ENCODE data around the gene PRMT3. TPM values are rescaled to one million over a fixed set of nuclear protein-coding genes. Genes with fewer than 3 reads are reported as not detected.

Gene PRMT3
- total RNA-seq (2021) (26.4 and 26.7 TPM in 2 replicates), Bru-seq, nascent RNA (percentile 88 among the genes with signal in this experiment), BruChase-seq, experiment 1, labeled RNA remaining after a 2-hour chase (percentile 66 among the genes with signal in this experiment), BruChase-seq, experiment 2, labeled RNA remaining after a 6-hour chase (percentile 65 among the genes with signal in this experiment)
- long read RNA-seq, transcript PRMT3-202 (16 exons, 2,653 nt) = major isoform, 79 of 100 reads
- long read RNA-seq, transcript PRMT3-201 (15 exons, 2,530 nt) = minor isoform, 6 of 100 reads
- long read RNA-seq, partial matches to known transcripts = 7 of 100 reads
- long read RNA-seq, other reads (novel, unspliced or antisense) = 7 of 100 reads

DNA sequence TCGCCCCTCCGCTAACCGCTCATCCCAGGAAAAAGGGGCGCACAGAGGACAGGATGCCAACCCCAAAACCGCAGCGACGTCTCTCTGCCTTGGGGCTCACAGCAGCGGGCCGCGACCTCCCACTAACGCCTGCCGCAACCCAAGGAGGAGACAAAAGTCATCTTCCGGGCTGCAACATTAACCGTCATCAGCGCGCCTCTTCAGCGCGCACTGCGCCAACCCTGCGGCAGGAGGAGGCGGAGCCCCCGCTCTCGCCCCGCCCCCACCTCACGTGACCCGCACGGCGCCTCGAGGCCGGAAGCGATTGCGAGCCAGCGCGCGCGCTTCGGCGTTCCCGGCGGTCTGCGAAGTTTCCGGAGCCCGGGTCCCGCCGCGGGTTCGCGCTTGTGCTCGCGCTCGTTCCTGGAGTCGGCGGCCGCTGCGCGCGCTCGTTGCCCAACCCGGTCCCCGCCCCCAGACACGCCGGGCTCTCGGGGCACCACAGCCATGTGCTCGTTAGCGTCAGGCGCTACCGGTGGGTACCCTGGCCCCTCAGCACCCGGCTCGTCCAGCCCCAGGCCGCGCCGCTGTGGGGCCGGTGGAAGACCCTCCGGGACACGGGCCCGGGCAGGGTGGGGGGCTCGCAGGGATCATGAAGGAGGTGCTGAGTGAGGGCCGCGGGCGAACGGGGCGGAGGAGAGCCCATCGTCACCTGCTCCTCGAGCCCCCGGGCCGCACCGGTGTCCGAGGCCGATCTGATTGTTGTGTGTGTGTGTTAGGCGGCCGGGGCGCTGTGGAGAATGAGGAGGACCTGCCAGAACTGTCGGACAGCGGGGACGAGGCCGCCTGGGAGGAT, at the start of gene PRMT3:
TSS of gene PRMT3 (plus strand) at position 456 of the 835 bp plus-strand sequence. CDS start at position 487, 31 bp downstream.
- H3K4me1 ChIP-seq (ENCODE audit: insufficient read depth, low read length, poor library complexity, severe bottlenecking) = no peaks in the 10 kb centered on the region
- TF ChIP-seq EZH2 (IDR thresholded peaks at IDR 0.05; ENCODE audit: borderline replicate concordance, low read depth, low read length, poor library complexity, severe bottlenecking) = no peak
- TF ChIP-seq, protein P1, sequence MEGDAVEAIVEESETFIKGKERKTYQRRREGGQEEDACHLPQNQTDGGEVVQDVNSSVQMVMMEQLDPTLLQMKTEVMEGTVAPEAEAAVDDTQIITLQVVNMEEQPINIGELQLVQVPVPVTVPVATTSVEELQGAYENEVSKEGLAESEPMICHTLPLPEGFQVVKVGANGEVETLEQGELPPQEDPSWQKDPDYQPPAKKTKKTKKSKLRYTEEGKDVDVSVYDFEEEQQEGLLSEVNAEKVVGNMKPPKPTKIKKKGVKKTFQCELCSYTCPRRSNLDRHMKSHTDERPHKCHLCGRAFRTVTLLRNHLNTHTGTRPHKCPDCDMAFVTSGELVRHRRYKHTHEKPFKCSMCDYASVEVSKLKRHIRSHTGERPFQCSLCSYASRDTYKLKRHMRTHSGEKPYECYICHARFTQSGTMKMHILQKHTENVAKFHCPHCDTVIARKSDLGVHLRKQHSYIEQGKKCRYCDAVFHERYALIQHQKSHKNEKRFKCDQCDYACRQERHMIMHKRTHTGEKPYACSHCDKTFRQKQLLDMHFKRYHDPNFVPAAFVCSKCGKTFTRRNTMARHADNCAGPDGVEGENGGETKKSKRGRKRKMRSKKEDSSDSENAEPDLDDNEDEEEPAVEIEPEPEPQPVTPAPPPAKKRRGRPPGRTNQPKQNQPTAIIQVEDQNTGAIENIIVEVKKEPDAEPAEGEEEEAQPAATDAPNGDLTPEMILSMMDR (conservative IDR thresholded peaks at IDR 0.05; ENCODE audit: low read depth, low read length) = peak; percentile 23
- DNase-seq (ENCODE audit: low spot score) = peak; percentile 95
- peak within 1 kb of the TSS; percentile 95 for H3K4me3 ChIP-seq (ENCODE audit: low read depth, low read length, poor library complexity, severe bottlenecking)
- CTCF ChIA-PET = no interaction called here
- peaks cover under 1% of the 10 kb centered on the region for H3K36me3 ChIP-seq (ENCODE audit: insufficient read depth, low read length, poor library complexity, severe bottlenecking)
- H3K27ac ChIP-seq (ENCODE audit: low read depth, low read length, poor library complexity, severe bottlenecking) = peak within 1 kb of the TSS; percentile 83
- intact Hi-C loops (cut with micrococcal nuclease; ENCODE audit: unreplicated experiment) = loop anchor here (5.0 kb wide), 1 partner anchor 55 kb away; no protein-coding TSS in a partner anchor
- H3K27me3 ChIP-seq (replicated peaks; ENCODE audit: insufficient read depth, low read depth, low read length, poor library complexity) = no peaks in the 10 kb centered on the region
- POLR2A ChIA-PET (ENCODE audit: low non-redundant PET) = no interaction called here
- no TSS peak for BruUV-seq (replicated peaks)
- H3K9me3 ChIP-seq (ENCODE audit: low read depth, low read length, poor library complexity, severe bottlenecking) = no peaks in the 10 kb centered on the region

DNA sequence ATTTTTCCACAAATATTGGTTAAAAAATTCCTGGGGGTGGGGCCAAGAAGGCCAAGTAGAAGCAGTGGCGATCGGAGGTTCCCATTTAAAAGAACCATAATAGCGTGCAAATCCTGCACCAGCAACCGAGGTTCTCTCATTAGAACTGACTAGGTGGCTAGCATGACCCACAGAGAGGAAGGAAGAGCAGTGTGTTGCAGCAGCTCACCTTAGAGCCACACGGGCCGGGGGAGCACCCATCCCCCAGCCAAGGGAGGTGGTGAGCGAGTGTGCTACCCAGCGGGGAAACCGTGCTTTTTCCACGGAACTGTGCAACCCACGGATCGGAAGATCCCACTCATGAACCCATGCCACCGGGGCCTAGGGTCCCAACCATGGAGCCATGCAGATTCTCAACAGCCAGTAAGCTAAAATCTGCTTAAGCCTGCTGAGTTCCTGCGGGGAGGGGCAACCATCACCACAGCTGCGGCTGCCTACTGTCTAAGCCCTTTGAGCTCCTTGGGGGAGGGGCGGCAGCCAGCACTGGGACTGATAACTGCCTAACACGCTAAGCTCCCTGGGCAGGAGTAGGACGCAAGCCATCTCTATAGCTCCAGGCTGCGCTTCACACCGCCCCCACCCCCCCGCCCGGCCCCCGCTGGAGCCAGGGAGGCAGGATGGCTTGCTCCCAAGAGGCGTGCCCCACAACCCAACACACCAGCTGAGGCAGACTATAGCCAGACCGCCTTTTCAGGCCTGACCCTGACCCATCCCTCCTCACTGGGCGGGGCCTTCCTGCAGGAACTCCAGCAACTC, 45.0 kb upstream of the PRMT3 start:
- Histone ChIP-seq H3K27me3 (replicated peaks; ENCODE audit: insufficient read depth, low read depth, low read length, poor library complexity) (peaks cover 36% of the 10 kb centered on the region), H3K27ac (ENCODE audit: low read depth, low read length, poor library complexity, severe bottlenecking) (no peak overlapping the region), H3K4me1 (ENCODE audit: insufficient read depth, low read length, poor library complexity, severe bottlenecking) (no peaks in the 10 kb centered on the region), H3K36me3 (ENCODE audit: insufficient read depth, low read length, poor library complexity, severe bottlenecking) (no peaks in the 10 kb centered on the region), H3K9me3 (ENCODE audit: low read depth, low read length, poor library complexity, severe bottlenecking) (no peaks in the 10 kb centered on the region), H3K4me3 (ENCODE audit: low read depth, low read length, poor library complexity, severe bottlenecking) (no peak overlapping the region)
- intact Hi-C loops (cut with micrococcal nuclease; ENCODE audit: unreplicated experiment) = no loop called here
- ChIA-PET CTCF (no interaction called here), POLR2A (ENCODE audit: low non-redundant PET) (no interaction called here)
- BruUV-seq (replicated peaks) = no TSS peak
- no peak for TF ChIP-seq EZH2 (IDR thresholded peaks at IDR 0.05; ENCODE audit: borderline replicate concordance, low read depth, low read length, poor library complexity, severe bottlenecking)
- TF ChIP-seq, protein P1 (conservative IDR thresholded peaks at IDR 0.05; ENCODE audit: low read depth, low read length) = no peak
- DNase-seq (ENCODE audit: low spot score) = peak; percentile 39

DNA sequence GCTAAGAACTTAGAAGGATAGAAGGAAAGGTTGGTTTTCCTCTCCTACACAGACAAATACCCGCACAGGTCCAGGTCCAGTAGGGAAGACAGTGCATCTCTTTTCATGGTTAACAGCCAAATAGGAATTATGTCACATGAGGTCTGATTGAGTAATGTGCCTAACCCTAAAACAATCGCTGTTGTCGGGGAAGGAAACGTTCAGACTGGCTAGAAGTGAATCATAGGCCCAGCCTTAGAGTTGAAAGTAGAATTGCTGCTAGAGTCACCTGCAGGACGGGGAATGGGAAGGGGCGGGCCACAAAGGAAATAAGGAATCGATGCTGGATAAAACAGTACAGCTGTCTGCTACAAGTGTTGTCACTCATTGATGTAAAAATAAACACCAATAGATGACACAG, 36.4 kb upstream of the PRMT3 start:
- intact Hi-C loops (cut with micrococcal nuclease; ENCODE audit: unreplicated experiment) = loop anchor here (5.0 kb wide), 1 partner anchor 399 kb away; no protein-coding TSS in a partner anchor
- Histone ChIP-seq H3K36me3 (ENCODE audit: insufficient read depth, low read length, poor library complexity, severe bottlenecking) (no peaks in the 10 kb centered on the region), H3K27me3 (replicated peaks; ENCODE audit: insufficient read depth, low read depth, low read length, poor library complexity) (peaks cover 9% of the 10 kb centered on the region), H3K9me3 (ENCODE audit: low read depth, low read length, poor library complexity, severe bottlenecking) (no peaks in the 10 kb centered on the region), H3K27ac (ENCODE audit: low read depth, low read length, poor library complexity, severe bottlenecking) (no peak overlapping the region), H3K4me1 (ENCODE audit: insufficient read depth, low read length, poor library complexity, severe bottlenecking) (no peaks in the 10 kb centered on the region), H3K4me3 (ENCODE audit: low read depth, low read length, poor library complexity, severe bottlenecking) (no peak overlapping the region)
- no peak for DNase-seq (ENCODE audit: low spot score)
- ChIA-PET POLR2A (ENCODE audit: low non-redundant PET) (no interaction called here), CTCF (interaction anchor here (0.6 kb wide), 1 partner anchor 28 kb away, joined by 3 read pairs; no protein-coding TSS in a partner anchor)
- BruUV-seq (replicated peaks) = no TSS peak
- TF ChIP-seq, protein P1 (conservative IDR thresholded peaks at IDR 0.05; ENCODE audit: low read depth, low read length) = no peak
- no peak for TF ChIP-seq EZH2 (IDR thresholded peaks at IDR 0.05; ENCODE audit: borderline replicate concordance, low read depth, low read length, poor library complexity, severe bottlenecking)
